Subcutaneous adipose tissue (tissue), 4 donors: ENCODE results near the gene FDX1. TPM values are rescaled to one million over a fixed set of nuclear protein-coding genes. Genes with fewer than 3 reads are reported as not detected.

Experiments
- CTCF ChIP-seq: fragments of 450-650 bp; IDR thresholded peaks from one replicate; pipeline ENCODE4 v1.5.1; 2016; ENCODE audit warnings: low read depth, mild to moderate bottlenecking, control low read depth, antibody characterized with exemption, moderate library complexity
- total RNA-seq, 4 donors: library from RNA; depleted of rRNA; stranded (reverse); fragments of >200 nt; gene quantifications; one replicate each; pipeline ENCODE4 v1.1.0, GENCODE V29; 2016

The FDX1 gene
- total RNA-seq, 4 donors from 2014 or later: 14.3 to 42.8 (median 17.2) TPM

- no peak for TF ChIP-seq CTCF
Measured at GRCh38 chr11:110415081-110415480, 14.7 kb upstream of the FDX1 start.

- no peak for TF ChIP-seq CTCF
Measured at GRCh38 chr11:110422306-110422905, 7.3 kb upstream of the FDX1 start.

GRCh38 chr11:110424775-110425444 lies 4.8 kb upstream of the FDX1 start:
- no peak for TF ChIP-seq CTCF

- no peak for TF ChIP-seq CTCF
Measured at GRCh38 chr11:110425751-110426545, 3.8 kb upstream of the FDX1 start.

GRCh38 chr11:110428040-110428439 lies 1.7 kb upstream of the FDX1 start:
- no peak for TF ChIP-seq CTCF

- TF ChIP-seq CTCF: no peak
Measured at GRCh38 chr11:110428956-110429730, 605 bp upstream of the FDX1 start.
